PC-9 (cell line): Measurements from ENCODE around the gene MAML3. TPM values are rescaled to one million over a fixed set of nuclear protein-coding genes. Genes with fewer than 3 reads are reported as not detected.

ENCODE experiments used
- BruUV-seq: library from RNA; stranded (reverse); fragments of 400-500 nt; replicated peaks from 2 replicates; lab custom pipeline; 2021; lab: Mats Ljungman, UMichigan
- CTCF ChIA-PET: fragments of 300-600 bp; sonication (Branson Sonifier 250); formaldehyde crosslinking; loops from one replicate; lab custom pipeline; 2022; ENCODE audit warnings: antibody characterized with exemption; lab: Charles Lee
- POLR2A ChIA-PET: fragments of 300-600 bp; sonication (Branson Sonifier 250); formaldehyde crosslinking; loops from one replicate; lab custom pipeline; 2022; ENCODE audit warnings: antibody characterized with exemption; ENCODE audit not compliant: unreplicated experiment; lab: Charles Lee
- DNase-seq, 2 experiments: peaks; one replicate each; pipeline versions ENCODE4 v3.0.0 to v3.0.0-alpha.2; 2015 to 2022; ENCODE audit warnings: mixed read lengths in 1 of 2
- H2AFZ ChIP-seq: fragments of 200-600 bp; sonication (generic); 2 replicates; pipeline ENCODE4 v1.8.1; 2017; ENCODE audit warnings: antibody characterized with exemption
- H3F3A ChIP-seq: fragments of 200-600 bp; sonication (generic); 2 replicates; pipeline ENCODE4 v1.8.1; 2017; ENCODE audit warnings: antibody characterized with exemption, mild to moderate bottlenecking, low read depth; ENCODE audit not compliant: insufficient read depth
- H3K27ac ChIP-seq: fragments of 200-600 bp; sonication (generic); 2 replicates; pipeline ENCODE4 v1.6.1; 2016; ENCODE audit warnings: mixed run types
- H3K27me3 ChIP-seq: fragments of 200-600 bp; sonication (generic); 2 replicates; pipeline ENCODE4 v1.6.1; 2016; ENCODE audit warnings: low read depth, mixed run types; ENCODE audit not compliant: insufficient read depth
- H3K36me3 ChIP-seq: fragments of 200-600 bp; sonication (generic); 2 replicates; pipeline ENCODE4 v1.6.1; 2016; ENCODE audit warnings: low read depth, mixed run types
- H3K4me1 ChIP-seq: fragments of 200-600 bp; sonication (generic); replicated peaks from 2 replicates; pipeline ENCODE4 v1.6.1; 2016; ENCODE audit warnings: mixed run types; ENCODE audit not compliant: insufficient read depth
- H3K4me2 ChIP-seq: fragments of 200-600 bp; sonication (generic); 2 replicates; pipeline ENCODE4 v1.6.1; 2017; ENCODE audit warnings: mixed run types
- H3K4me3 ChIP-seq: fragments of 200-600 bp; sonication (generic); 2 replicates; pipeline ENCODE4 v1.6.1; 2016; ENCODE audit warnings: mixed run types
- H3K79me2 ChIP-seq: fragments of 200-600 bp; sonication (generic); 2 replicates; pipeline ENCODE4 v1.6.1; 2017; ENCODE audit warnings: low read depth, mixed run types
- H3K9me2 ChIP-seq: fragments of 200-600 bp; sonication (generic); 2 replicates; pipeline ENCODE4 v1.8.1; 2017; ENCODE audit warnings: mild to moderate bottlenecking; ENCODE audit not compliant: insufficient read depth
- H3K9me3 ChIP-seq: fragments of 200-600 bp; sonication (generic); 2 replicates; pipeline ENCODE4 v1.8.1; 2016; ENCODE audit warnings: low read depth; ENCODE audit not compliant: insufficient read depth
- H4K20me1 ChIP-seq: fragments of 200-600 bp; sonication (generic); 2 replicates; pipeline ENCODE4 v1.8.1; 2017; ENCODE audit not compliant: insufficient read depth
- EZH2 ChIP-seq: fragments of 200-600 bp; sonication (generic); IDR thresholded peaks from 2 replicates; pipeline ENCODE4 v1.8.0; 2017; ENCODE audit warnings: antibody characterized with exemption, low read depth
- intact Hi-C: fragments of 100-400 bp; cut with micrococcal nuclease; formaldehyde crosslinking; loops from one replicate; pipeline ENCODE4 v1.10.0; 2022; ENCODE audit not compliant: unreplicated experiment
- total RNA-seq: library from RNA; stranded (reverse); gene quantifications from 2 replicates; pipeline ENCODE4 v1.2.3, GENCODE V29; 2021
- TF ChIP-seq, protein P1 (sequence below): fragments of 200-600 bp; sonication (generic); conservative IDR thresholded peaks from 2 replicates; pipeline ENCODE4 v1.6.1; 2017; ENCODE audit warnings: mixed run types, antibody characterized with exemption, mild to moderate bottlenecking, moderate library complexity

The MAML3 gene
- total RNA-seq, 1 experiment from 2014 or later: 15.2 TPM

DNA sequence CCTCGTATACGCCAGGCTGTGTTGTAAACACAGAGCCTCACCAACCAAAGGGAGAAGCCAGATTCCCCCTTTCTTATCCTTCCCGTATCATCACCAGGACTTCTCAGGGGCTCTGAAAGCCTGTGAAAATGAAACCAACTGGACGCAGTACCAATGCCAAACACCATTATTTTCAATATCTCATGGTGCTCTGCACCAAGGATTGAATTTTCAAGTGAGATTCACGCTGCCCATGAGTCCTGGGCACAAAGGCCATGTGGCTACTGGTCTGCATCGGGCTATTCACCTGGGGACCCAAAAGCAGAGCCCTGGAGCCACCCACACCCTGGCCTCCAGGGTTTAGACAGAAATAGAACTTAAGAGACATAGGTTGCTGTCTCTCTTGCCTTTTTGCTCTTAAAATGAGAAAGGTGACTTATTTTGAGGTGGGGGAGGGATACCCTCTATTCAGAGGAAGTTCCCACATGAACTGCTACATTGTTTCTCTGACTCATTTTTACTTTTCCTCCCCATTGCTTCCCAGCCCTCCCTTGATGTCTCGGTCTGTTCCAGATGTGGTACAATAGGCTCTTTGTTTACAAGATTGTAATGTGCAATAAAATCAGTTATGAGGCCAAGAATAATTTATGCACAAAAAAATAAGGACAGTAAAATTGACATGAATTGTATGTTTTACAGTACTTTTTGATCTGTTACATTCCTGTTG lies 55.4 kb downstream of the MAML3 start:
- H3K27ac ChIP-seq: peak overlapping the region; percentile 99
- no peaks in the 10 kb centered on the region for H4K20me1 ChIP-seq
- H3K79me2 ChIP-seq: peaks cover 85% of the 10 kb centered on the region
- no TSS peak for BruUV-seq
- TF ChIP-seq, protein P1, sequence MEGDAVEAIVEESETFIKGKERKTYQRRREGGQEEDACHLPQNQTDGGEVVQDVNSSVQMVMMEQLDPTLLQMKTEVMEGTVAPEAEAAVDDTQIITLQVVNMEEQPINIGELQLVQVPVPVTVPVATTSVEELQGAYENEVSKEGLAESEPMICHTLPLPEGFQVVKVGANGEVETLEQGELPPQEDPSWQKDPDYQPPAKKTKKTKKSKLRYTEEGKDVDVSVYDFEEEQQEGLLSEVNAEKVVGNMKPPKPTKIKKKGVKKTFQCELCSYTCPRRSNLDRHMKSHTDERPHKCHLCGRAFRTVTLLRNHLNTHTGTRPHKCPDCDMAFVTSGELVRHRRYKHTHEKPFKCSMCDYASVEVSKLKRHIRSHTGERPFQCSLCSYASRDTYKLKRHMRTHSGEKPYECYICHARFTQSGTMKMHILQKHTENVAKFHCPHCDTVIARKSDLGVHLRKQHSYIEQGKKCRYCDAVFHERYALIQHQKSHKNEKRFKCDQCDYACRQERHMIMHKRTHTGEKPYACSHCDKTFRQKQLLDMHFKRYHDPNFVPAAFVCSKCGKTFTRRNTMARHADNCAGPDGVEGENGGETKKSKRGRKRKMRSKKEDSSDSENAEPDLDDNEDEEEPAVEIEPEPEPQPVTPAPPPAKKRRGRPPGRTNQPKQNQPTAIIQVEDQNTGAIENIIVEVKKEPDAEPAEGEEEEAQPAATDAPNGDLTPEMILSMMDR: no peak
- TF ChIP-seq EZH2: no peak
- ChIA-PET POLR2A (interaction anchor here (0.6 to 1.1 kb wide), 5 partner anchors 54 to 282 kb away, joined by 3 to 5 read pairs (median 4); partner anchors contain the start of gene MAML3), CTCF (no interaction called here)
- H3K9me2 ChIP-seq: no peaks in the 10 kb centered on the region
- no peak overlapping the region; the same call in 1 of the 2 replicates for H3K4me3 ChIP-seq
- peaks cover 50% of the 10 kb centered on the region for H3F3A ChIP-seq
- H3K4me2 ChIP-seq: peak overlapping the region; percentile 80
- intact Hi-C loops: no loop called here
- peak in 1 of 2 experiments; percentile 69 for DNase-seq
- H3K27me3 ChIP-seq: no peaks in the 10 kb centered on the region
- no peak overlapping the region for H2AFZ ChIP-seq
- H3K36me3 ChIP-seq: no peaks in the 10 kb centered on the region
- peaks cover 85% of the 10 kb centered on the region for H3K4me1 ChIP-seq
- H3K9me3 ChIP-seq: no peaks in the 10 kb centered on the region

DNA sequence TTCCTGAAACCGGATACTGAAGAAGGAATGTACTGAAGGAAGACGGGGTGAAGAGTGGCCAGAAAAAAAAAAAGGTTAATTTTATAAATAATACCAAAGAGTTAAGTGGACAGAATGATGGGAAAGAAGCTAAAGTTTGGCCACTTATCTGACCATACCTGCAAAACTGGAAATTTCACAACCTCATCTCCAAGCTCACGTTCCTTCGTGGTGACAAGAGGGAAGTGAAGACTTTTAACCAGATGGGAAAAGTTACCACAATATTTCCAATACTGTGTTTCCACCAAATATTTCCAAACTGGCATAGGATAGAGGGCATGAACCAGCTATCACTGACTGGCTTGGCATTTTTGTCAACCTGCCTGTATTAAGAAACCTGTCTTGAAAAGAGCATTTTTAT lies 56.4 kb downstream of the MAML3 start:
- Histone ChIP-seq H3K4me1 (peaks cover 85% of the 10 kb centered on the region), H3F3A (peaks cover 53% of the 10 kb centered on the region), H3K4me3 (peak overlapping the region; percentile 37; the same call in 1 of the 2 replicates), H3K4me2 (peak overlapping the region; percentile 80), H3K9me3 (no peaks in the 10 kb centered on the region), H3K9me2 (no peaks in the 10 kb centered on the region), H3K27me3 (no peaks in the 10 kb centered on the region), H4K20me1 (no peaks in the 10 kb centered on the region), H3K79me2 (peaks cover 89% of the 10 kb centered on the region), H3K27ac (peak overlapping the region; percentile 99), H3K36me3 (no peaks in the 10 kb centered on the region), H2AFZ (no peak overlapping the region)
- intact Hi-C loops: loop anchor here (1.0 to 2.0 kb wide), 5 partner anchors 40 to 155 kb away; no protein-coding TSS in a partner anchor
- CTCF ChIA-PET: interaction anchor here (0.6 kb wide), 1 partner anchor 155 kb away, joined by 6 read pairs; no protein-coding TSS in a partner anchor
- BruUV-seq: no TSS peak
- POLR2A ChIA-PET: interaction anchor here (0.5 to 1.1 kb wide), 8 partner anchors 50 to 275 kb away, joined by 3 to 11 read pairs (median 4); partner anchors contain the start of gene MAML3
- peak; percentile 44 to 90 for DNase-seq
- no peak for TF ChIP-seq EZH2

DNA sequence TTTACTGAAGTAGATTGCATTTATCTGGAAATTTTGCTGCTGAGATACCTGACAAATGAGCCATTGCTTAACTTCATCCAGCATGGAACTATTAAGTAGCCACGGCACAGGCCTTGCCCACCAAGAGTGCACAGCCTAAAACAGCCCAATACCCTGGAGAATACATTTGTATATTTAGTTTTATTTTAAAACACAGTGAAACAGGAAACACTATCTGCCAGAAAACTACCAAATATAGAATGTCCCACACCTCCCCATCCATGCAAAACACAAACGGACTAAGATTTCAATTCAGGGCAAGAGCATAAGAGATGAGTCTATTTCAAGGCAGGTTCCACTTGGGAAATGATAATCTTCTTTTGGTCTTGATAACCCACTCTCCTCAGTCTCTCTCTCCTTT lies 57.1 kb downstream of the MAML3 start:
- POLR2A ChIA-PET: interaction anchor here (0.5 to 0.9 kb wide), 3 partner anchors 54 to 171 kb away, joined by 3 to 11 read pairs (median 3); partner anchors contain the start of gene MAML3
- no TSS peak for BruUV-seq

More for the DNA sequence above, 57.1 kb downstream of the MAML3 start:
- CTCF ChIA-PET: interaction anchor here (1.1 kb wide), 1 partner anchor 36 kb away, joined by 3 read pairs; no protein-coding TSS in a partner anchor
- Histone ChIP-seq H2AFZ (no peak overlapping the region), H3K4me3 (peak overlapping the region; percentile 37; the same call in 1 of the 2 replicates), H3K4me2 (peak overlapping the region; percentile 80), H4K20me1 (no peaks in the 10 kb centered on the region), H3K79me2 (peaks cover 89% of the 10 kb centered on the region), H3K27ac (peak overlapping the region; percentile 99), H3K4me1 (peaks cover 87% of the 10 kb centered on the region), H3K27me3 (no peaks in the 10 kb centered on the region), H3F3A (peaks cover 54% of the 10 kb centered on the region), H3K36me3 (no peaks in the 10 kb centered on the region), H3K9me3 (no peaks in the 10 kb centered on the region), H3K9me2 (no peaks in the 10 kb centered on the region)
- no peak for DNase-seq
- TF ChIP-seq, protein P1: no peak
- TF ChIP-seq EZH2: no peak
- intact Hi-C loops: loop anchor here (1.0 to 2.0 kb wide), 5 partner anchors 40 to 156 kb away; no protein-coding TSS in a partner anchor
